Effector CD8-positive, alpha-beta T cell (primary cell): ENCODE measurements around the gene CXCL8.

Source experiments
- DNase-seq: peaks from one replicate; lab custom pipeline; 2025; lab: John Stamatoyannopoulos, UW

The CXCL8 gene

GRCh38 chr4:73718375-73719373 lies 21.7 kb upstream of the CXCL8 start:
- DNase-seq, result no peak

- no peak for DNase-seq
Observed at GRCh38 chr4:73721435-73721834, 18.9 kb upstream of the CXCL8 start.

GRCh38 chr4:73721909-73722308 lies 18.5 kb upstream of the CXCL8 start:
- DNase-seq, result no peak

GRCh38 chr4:73723023-73723422 lies 17.3 kb upstream of the CXCL8 start:
- no peak for DNase-seq

GRCh38 chr4:73723928-73724327 lies 16.4 kb upstream of the CXCL8 start:
- DNase-seq, result no peak

- DNase-seq, result no peak
Observed at GRCh38 chr4:73725510-73725909, 14.9 kb upstream of the CXCL8 start.

GRCh38 chr4:73725985-73726384 lies 14.4 kb upstream of the CXCL8 start:
- DNase-seq, result no peak

GRCh38 chr4:73727685-73728084 lies 12.7 kb upstream of the CXCL8 start:
- DNase-seq, result no peak

GRCh38 chr4:73728091-73728741 lies 12.2 kb upstream of the CXCL8 start:
- no peak for DNase-seq

GRCh38 chr4:73729534-73730165 lies 10.7 kb upstream of the CXCL8 start:
- DNase-seq, result no peak

- no peak for DNase-seq
Observed at GRCh38 chr4:73730292-73730691, 10.1 kb upstream of the CXCL8 start.

- DNase-seq, result no peak
Observed at GRCh38 chr4:73730867-73731266, 9.5 kb upstream of the CXCL8 start.

GRCh38 chr4:73731968-73732610 lies 8.3 kb upstream of the CXCL8 start:
- DNase-seq, result no peak

GRCh38 chr4:73732759-73733431 lies 7.5 kb upstream of the CXCL8 start:
- DNase-seq, result no peak

- no peak for DNase-seq
Observed at GRCh38 chr4:73734530-73735001, 5.8 kb upstream of the CXCL8 start.

- no peak for DNase-seq
Observed at GRCh38 chr4:73735231-73735630, 5.1 kb upstream of the CXCL8 start.

- DNase-seq, result no peak
Observed at GRCh38 chr4:73741031-73741749, 821 bp downstream of the CXCL8 start.

- no peak for DNase-seq
Observed at GRCh38 chr4:73741750-73742489, 1.6 kb downstream of the CXCL8 start.

GRCh38 chr4:73742490-73743160 lies 2.3 kb downstream of the CXCL8 start:
- DNase-seq, result no peak
